ENCODE data around the gene FAT2.

The FAT2 gene, protein sequence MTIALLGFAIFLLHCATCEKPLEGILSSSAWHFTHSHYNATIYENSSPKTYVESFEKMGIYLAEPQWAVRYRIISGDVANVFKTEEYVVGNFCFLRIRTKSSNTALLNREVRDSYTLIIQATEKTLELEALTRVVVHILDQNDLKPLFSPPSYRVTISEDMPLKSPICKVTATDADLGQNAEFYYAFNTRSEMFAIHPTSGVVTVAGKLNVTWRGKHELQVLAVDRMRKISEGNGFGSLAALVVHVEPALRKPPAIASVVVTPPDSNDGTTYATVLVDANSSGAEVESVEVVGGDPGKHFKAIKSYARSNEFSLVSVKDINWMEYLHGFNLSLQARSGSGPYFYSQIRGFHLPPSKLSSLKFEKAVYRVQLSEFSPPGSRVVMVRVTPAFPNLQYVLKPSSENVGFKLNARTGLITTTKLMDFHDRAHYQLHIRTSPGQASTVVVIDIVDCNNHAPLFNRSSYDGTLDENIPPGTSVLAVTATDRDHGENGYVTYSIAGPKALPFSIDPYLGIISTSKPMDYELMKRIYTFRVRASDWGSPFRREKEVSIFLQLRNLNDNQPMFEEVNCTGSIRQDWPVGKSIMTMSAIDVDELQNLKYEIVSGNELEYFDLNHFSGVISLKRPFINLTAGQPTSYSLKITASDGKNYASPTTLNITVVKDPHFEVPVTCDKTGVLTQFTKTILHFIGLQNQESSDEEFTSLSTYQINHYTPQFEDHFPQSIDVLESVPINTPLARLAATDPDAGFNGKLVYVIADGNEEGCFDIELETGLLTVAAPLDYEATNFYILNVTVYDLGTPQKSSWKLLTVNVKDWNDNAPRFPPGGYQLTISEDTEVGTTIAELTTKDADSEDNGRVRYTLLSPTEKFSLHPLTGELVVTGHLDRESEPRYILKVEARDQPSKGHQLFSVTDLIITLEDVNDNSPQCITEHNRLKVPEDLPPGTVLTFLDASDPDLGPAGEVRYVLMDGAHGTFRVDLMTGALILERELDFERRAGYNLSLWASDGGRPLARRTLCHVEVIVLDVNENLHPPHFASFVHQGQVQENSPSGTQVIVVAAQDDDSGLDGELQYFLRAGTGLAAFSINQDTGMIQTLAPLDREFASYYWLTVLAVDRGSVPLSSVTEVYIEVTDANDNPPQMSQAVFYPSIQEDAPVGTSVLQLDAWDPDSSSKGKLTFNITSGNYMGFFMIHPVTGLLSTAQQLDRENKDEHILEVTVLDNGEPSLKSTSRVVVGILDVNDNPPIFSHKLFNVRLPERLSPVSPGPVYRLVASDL (N-terminal part only)

DNA sequence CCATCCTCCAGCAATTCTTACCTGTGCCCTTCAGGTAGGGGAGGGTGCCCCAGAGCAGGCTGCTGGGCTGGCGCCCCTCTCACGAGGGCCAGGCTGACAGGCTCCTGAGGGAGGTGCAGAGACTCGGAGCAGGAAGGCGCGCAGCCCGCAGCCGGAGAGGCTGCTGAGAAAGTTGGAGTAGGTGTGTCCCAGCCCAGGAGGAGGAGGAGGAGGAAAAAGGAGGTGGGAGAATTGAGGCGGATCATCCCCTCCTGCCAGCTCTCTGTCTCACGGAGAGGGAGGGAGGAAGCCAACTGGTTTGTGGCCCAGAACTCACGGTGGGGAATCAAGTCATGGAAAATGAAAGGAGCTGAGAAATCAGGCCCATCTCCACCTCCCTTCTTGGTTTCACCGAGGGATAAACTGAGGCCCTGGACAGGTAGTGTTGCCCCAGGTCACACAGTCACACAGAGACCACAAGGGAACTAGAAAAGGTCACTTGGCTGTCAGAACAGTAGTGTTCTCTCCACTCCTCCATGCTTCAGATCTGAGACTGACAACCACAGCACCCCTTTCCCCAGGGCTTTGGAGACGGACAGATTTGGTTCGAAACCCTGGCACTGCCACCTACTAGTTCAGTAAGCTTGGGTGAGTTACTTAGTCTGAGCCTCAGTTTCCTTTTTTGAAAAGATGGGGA lies at the start of gene FAT2:
TSS of gene FAT2 (minus strand) at position 188 of the 676 bp plus-strand sequence. CDS start 22,400 bp downstream, outside the sequence.
- Histone ChIP-seq H3K9ac (ENCODE audit: low read length) (no peak within 1 kb of the TSS), H3K27ac (ENCODE audit: low read depth, low read length) (no peak within 1 kb of the TSS), H3K4me3 (ENCODE audit: low read length) (no peak within 1 kb of the TSS), H3K36me3 (ENCODE audit: control insufficient read depth, insufficient read depth, low read length) (no peaks in the 10 kb centered on the region), H3K4me1 (ENCODE audit: control insufficient read depth, insufficient read depth, low read length) (no peaks in the 10 kb centered on the region), H3K27me3 (ENCODE audit: control insufficient read depth, insufficient read depth, low read length) (no peaks in the 10 kb centered on the region)

DNA sequence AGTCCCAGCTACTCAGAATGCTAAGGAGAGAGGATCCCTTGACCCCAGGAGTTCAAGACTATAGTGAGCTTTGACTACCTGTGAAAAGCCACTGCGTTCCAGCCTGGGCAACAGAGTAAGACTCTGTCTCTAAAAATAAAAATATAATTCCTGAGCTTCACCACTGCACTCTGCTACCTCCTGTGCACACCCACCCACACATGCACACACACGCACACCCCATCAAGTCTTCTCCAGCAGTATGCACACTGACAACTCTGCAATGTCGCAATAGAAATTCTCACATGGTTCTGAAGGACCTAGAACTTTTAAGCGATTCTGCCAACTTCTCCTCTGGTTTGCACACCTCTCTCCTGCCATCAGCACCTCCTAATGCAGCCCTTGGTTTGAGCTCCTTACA lies 47.5 kb upstream of the FAT2 start:
- Histone ChIP-seq H3K27me3 (ENCODE audit: control insufficient read depth, insufficient read depth, low read length) (no peaks in the 10 kb centered on the region), H3K4me1 (ENCODE audit: control insufficient read depth, insufficient read depth, low read length) (no peaks in the 10 kb centered on the region), H3K27ac (ENCODE audit: low read depth, low read length) (no peak overlapping the region), H3K9ac (ENCODE audit: low read length) (no peak overlapping the region), H3K4me3 (ENCODE audit: low read length) (no peak overlapping the region), H3K36me3 (ENCODE audit: control insufficient read depth, insufficient read depth, low read length) (no peaks in the 10 kb centered on the region)

DNA sequence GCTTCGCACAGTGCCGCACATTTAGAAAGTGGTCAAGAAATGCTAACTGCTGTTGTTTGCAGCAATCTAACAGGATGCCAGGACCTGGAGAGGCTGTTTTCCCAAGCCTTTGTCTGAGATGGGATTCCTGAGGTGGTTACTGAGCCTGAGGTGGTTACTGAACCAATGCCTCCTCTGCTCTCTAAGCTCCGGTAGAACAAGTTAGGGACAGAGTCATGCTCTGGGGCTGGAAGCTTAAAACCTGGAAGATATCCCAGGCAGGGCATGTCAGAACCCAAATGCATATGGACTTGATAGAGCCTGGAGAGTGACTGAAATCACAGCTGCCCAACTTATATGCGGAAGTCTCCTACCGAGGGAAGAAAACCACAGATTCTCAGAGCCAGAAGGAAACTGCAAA lies 46.5 kb upstream of the FAT2 start:
- no peak overlapping the region for H3K9ac ChIP-seq (ENCODE audit: low read length)
- no peak overlapping the region for H3K4me3 ChIP-seq (ENCODE audit: low read length)
- no peak overlapping the region for H3K27ac ChIP-seq (ENCODE audit: low read depth, low read length)
- H3K36me3 ChIP-seq (ENCODE audit: control insufficient read depth, insufficient read depth, low read length): no peaks in the 10 kb centered on the region
- H3K4me1 ChIP-seq (ENCODE audit: control insufficient read depth, insufficient read depth, low read length): no peaks in the 10 kb centered on the region
- no peaks in the 10 kb centered on the region for H3K27me3 ChIP-seq (ENCODE audit: control insufficient read depth, insufficient read depth, low read length)

DNA sequence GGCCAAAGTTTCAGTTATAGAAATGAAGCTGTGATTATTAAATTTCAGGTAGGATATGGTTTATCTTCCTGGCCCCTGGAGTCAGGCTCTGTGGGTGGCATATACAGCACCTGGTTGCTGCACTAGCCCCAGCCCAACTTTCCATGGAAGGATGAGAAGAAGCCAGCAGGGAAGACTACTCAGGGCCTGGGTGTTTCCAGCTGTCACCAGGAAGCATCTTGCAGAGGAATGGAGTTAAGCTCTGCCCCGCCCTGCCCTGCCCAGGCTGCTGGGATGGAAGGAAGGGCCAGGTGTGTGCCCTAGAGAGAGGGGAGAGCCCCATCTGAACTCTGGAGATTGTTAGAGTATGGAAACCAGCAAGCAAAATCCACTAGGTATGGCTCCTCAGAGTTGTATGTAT lies 42.8 kb upstream of the FAT2 start:
- H3K27ac ChIP-seq (ENCODE audit: low read depth, low read length): no peak overlapping the region
- no peaks in the 10 kb centered on the region for H3K36me3 ChIP-seq (ENCODE audit: control insufficient read depth, insufficient read depth, low read length)
- H3K4me1 ChIP-seq (ENCODE audit: control insufficient read depth, insufficient read depth, low read length): no peaks in the 10 kb centered on the region

DNA sequence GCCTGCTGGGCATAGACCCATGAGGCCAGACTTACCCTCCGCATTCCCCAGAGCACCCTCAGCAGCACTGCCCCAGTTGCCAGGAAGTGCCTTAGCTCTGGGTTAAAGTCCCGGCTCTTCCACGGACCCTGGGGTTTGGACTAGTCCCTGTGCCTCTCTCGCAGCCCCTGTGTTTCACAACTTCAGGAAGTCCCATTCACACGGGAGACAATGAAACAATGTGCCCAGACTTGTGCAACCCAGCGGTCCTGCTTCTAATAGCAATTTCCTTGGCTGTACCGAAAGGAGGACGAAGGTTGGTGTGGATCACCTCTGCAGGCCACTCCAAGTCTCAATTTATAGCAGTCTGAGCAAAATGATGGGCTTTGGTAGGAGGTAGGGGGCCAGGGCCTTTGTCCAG lies 41.8 kb upstream of the FAT2 start:
- Histone ChIP-seq H3K27me3 (ENCODE audit: control insufficient read depth, insufficient read depth, low read length) (no peaks in the 10 kb centered on the region), H3K9ac (ENCODE audit: low read length) (no peak overlapping the region), H3K4me3 (ENCODE audit: low read length) (no peak overlapping the region), H3K27ac (ENCODE audit: low read depth, low read length) (no peak overlapping the region), H3K36me3 (ENCODE audit: control insufficient read depth, insufficient read depth, low read length) (no peaks in the 10 kb centered on the region), H3K4me1 (ENCODE audit: control insufficient read depth, insufficient read depth, low read length) (no peaks in the 10 kb centered on the region)

More for the DNA sequence above, 42.8 kb upstream of the FAT2 start:
- H3K4me3 ChIP-seq (ENCODE audit: low read length): no peak overlapping the region
- no peak overlapping the region for H3K9ac ChIP-seq (ENCODE audit: low read length)
- H3K27me3 ChIP-seq (ENCODE audit: control insufficient read depth, insufficient read depth, low read length): no peaks in the 10 kb centered on the region

DNA sequence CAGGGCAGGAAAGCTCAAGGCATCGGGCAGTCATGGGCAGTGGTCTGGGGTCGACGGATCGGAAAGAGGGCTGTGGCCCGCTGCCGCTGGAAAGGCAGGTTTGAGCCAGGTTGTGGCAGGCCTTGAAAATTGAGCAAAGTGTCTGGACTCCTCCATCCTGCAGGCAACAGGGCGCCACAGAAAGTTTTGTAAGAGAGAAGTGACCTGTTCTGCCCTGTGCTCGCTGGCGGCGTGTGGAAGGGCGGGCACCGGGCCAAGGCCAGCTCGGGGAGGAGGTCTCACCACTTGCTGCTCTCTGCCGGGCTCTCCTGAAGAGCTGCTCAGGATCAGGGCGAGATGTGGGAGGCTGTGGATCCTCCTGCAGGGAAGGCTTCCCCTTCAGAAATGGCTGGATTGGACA lies 41.4 kb upstream of the FAT2 start:
- no peaks in the 10 kb centered on the region for H3K36me3 ChIP-seq (ENCODE audit: control insufficient read depth, insufficient read depth, low read length)
- no peaks in the 10 kb centered on the region for H3K4me1 ChIP-seq (ENCODE audit: control insufficient read depth, insufficient read depth, low read length)
- no peak overlapping the region for H3K27ac ChIP-seq (ENCODE audit: low read depth, low read length)
- H3K4me3 ChIP-seq (ENCODE audit: low read length): no peak overlapping the region
- H3K27me3 ChIP-seq (ENCODE audit: control insufficient read depth, insufficient read depth, low read length): no peaks in the 10 kb centered on the region
- no peak overlapping the region for H3K9ac ChIP-seq (ENCODE audit: low read length)

DNA sequence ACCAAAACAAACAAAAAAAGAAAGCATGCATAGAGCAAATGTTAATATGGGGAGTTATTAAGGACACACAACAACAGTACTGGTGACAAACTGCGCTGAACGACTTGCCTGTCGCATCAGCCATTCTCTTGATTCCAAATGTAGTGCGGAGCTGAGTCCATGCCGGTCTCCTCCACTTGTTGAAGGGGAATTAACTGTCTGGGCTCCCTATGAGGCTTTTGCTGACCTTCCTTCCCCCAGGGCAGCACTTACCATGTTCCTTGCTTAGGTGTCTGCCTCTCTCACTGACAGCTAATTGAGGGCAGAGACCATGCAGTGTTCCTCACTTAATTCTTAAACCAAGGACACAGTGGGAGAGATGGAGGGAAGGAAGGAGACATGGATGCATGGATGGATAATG lies 40.8 kb upstream of the FAT2 start:
- no peaks in the 10 kb centered on the region for H3K36me3 ChIP-seq (ENCODE audit: control insufficient read depth, insufficient read depth, low read length)
- no peak overlapping the region for H3K27ac ChIP-seq (ENCODE audit: low read depth, low read length)
- H3K4me3 ChIP-seq (ENCODE audit: low read length): no peak overlapping the region
- no peak overlapping the region for H3K9ac ChIP-seq (ENCODE audit: low read length)
- H3K27me3 ChIP-seq (ENCODE audit: control insufficient read depth, insufficient read depth, low read length): no peaks in the 10 kb centered on the region
- no peaks in the 10 kb centered on the region for H3K4me1 ChIP-seq (ENCODE audit: control insufficient read depth, insufficient read depth, low read length)

DNA sequence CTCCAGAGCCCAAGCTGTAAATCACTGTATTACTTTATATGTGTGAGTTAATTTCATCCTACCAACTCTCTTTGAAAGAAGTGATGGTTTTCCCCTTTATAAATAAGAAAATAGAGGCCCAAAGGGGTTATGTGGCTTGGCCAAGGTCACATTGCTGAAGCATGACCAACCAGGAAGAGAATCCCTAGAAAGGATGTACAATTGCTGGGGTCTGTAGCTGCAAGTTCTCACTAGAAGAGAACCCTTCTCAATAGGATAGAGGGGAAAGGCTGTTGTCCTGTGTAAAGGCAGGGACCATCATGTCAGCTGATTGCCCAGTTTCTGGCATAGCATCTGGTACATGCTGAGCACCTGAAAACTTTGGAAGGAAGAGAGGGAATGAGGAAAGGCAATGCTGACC lies 39.0 kb upstream of the FAT2 start:
- Histone ChIP-seq H3K4me3 (ENCODE audit: low read length) (no peak overlapping the region), H3K27me3 (ENCODE audit: control insufficient read depth, insufficient read depth, low read length) (no peaks in the 10 kb centered on the region), H3K9ac (ENCODE audit: low read length) (no peak overlapping the region), H3K27ac (ENCODE audit: low read depth, low read length) (no peak overlapping the region), H3K36me3 (ENCODE audit: control insufficient read depth, insufficient read depth, low read length) (no peaks in the 10 kb centered on the region), H3K4me1 (ENCODE audit: control insufficient read depth, insufficient read depth, low read length) (no peaks in the 10 kb centered on the region)

DNA sequence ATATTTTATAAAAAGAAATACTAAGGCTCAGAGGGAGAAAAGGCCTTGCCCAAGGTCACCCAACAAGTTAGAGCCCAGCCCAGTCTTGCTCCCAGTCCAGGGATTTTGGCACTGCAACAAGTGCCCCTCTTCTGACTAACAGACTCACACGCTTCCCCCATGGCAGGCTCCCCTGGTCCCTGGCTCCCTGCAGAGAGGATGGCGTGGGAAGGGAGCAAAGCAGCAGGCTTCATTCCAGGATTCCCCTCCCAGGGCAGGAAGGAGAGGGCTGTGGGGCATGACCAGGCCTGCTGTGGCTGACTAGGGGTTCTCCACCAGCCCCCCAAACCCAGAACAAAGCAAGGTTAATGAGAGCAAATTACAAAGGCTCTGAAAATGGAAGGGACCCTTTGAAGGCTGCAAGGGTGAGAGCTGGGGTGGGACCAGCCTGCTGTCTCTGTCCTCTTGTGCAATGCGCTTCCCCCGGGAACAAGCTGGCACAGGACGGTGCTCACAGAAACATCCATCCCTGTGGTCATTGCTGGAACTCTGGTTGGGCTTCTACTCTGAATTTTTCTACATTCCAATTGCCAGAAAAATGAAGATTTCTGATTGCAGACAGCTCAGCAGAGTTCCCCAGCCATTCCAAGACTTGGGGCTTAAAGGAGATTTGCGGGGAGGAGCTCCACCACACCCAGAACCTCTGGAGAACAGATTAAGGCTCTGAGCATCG lies 37.1 kb upstream of the FAT2 start:
- H3K36me3 ChIP-seq (ENCODE audit: control insufficient read depth, insufficient read depth, low read length): no peaks in the 10 kb centered on the region
- H3K27me3 ChIP-seq (ENCODE audit: control insufficient read depth, insufficient read depth, low read length): no peaks in the 10 kb centered on the region
- no peak overlapping the region for H3K27ac ChIP-seq (ENCODE audit: low read depth, low read length)
- H3K4me3 ChIP-seq (ENCODE audit: low read length): no peak overlapping the region
- H3K4me1 ChIP-seq (ENCODE audit: control insufficient read depth, insufficient read depth, low read length): no peaks in the 10 kb centered on the region
- no peak overlapping the region for H3K9ac ChIP-seq (ENCODE audit: low read length)

DNA sequence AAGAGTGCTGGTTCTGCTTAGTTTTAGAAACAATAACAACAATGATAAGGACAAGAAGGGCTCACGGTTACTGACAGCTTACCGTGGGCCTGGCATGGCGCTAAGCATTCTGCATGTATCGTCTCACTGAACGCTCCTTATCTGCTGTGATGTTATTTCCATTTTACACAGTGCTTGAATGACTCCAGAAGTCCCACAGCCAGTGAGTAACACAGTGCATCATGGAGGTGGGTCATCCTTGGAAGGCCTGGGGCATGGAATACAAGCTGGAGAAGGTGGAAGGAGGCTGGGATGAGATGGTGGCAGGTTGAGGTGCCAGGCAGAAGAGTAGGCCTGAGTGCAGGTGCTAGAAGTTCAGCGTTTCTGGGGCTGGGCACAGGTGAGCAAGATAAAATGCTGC lies 36.5 kb upstream of the FAT2 start:
- no peaks in the 10 kb centered on the region for H3K36me3 ChIP-seq (ENCODE audit: control insufficient read depth, insufficient read depth, low read length)
- no peak overlapping the region for H3K9ac ChIP-seq (ENCODE audit: low read length)
- no peaks in the 10 kb centered on the region for H3K27me3 ChIP-seq (ENCODE audit: control insufficient read depth, insufficient read depth, low read length)
- H3K4me3 ChIP-seq (ENCODE audit: low read length): no peak overlapping the region
- H3K27ac ChIP-seq (ENCODE audit: low read depth, low read length): no peak overlapping the region
- no peaks in the 10 kb centered on the region for H3K4me1 ChIP-seq (ENCODE audit: control insufficient read depth, insufficient read depth, low read length)

DNA sequence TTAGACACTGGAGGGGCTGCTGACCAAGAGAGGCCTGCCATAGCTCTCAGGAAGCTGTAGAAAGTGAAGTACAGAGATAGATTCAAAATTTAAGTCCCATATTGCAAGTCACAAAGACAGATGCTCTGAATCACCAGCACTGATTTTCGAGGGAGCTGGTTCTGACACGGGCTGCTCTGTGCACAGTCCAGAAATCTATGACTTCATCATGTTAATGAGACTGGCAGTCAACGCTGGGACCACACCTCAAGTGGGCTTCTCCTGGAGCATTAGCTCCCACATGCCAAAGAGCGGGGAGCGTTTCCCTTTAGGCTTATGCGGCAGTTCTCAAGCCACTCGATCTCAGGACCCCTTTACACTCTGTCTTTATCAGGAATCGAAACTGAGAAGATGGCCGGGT lies 34.2 kb upstream of the FAT2 start:
- H3K36me3 ChIP-seq (ENCODE audit: control insufficient read depth, insufficient read depth, low read length): no peaks in the 10 kb centered on the region

More for the DNA sequence above, 34.2 kb upstream of the FAT2 start:
- Histone ChIP-seq H3K27ac (ENCODE audit: low read depth, low read length) (no peak overlapping the region), H3K4me3 (ENCODE audit: low read length) (no peak overlapping the region), H3K4me1 (ENCODE audit: control insufficient read depth, insufficient read depth, low read length) (no peaks in the 10 kb centered on the region), H3K27me3 (ENCODE audit: control insufficient read depth, insufficient read depth, low read length) (no peaks in the 10 kb centered on the region), H3K9ac (ENCODE audit: low read length) (no peak overlapping the region)
